Fibroblast of pulmonary artery (primary cell): ENCODE data around the gene ZNF324B.
A peak's percentile ranks its signal among the peaks of the same experiment; 100 is the strongest.

Experiments
- DNase-seq: peaks from one replicate; pipeline ENCODE4 v3.0.0-alpha.2; 2010; ENCODE audit warnings: low read depth
- H3K4me3 ChIP-seq: replicated peaks from 2 replicates; pipeline ENCODE4 v1.5.1; 2011; ENCODE audit warnings: low read depth, mild to moderate bottlenecking, control low read depth, low read length, moderate library complexity
- CTCF ChIP-seq: IDR thresholded peaks from 2 replicates; pipeline ENCODE4 v1.5.1; 2011; ENCODE audit warnings: mild to moderate bottlenecking, control low read depth, low read length, inconsistent platforms; ENCODE audit errors: missing control alignments

Gene ZNF324B

DNA sequence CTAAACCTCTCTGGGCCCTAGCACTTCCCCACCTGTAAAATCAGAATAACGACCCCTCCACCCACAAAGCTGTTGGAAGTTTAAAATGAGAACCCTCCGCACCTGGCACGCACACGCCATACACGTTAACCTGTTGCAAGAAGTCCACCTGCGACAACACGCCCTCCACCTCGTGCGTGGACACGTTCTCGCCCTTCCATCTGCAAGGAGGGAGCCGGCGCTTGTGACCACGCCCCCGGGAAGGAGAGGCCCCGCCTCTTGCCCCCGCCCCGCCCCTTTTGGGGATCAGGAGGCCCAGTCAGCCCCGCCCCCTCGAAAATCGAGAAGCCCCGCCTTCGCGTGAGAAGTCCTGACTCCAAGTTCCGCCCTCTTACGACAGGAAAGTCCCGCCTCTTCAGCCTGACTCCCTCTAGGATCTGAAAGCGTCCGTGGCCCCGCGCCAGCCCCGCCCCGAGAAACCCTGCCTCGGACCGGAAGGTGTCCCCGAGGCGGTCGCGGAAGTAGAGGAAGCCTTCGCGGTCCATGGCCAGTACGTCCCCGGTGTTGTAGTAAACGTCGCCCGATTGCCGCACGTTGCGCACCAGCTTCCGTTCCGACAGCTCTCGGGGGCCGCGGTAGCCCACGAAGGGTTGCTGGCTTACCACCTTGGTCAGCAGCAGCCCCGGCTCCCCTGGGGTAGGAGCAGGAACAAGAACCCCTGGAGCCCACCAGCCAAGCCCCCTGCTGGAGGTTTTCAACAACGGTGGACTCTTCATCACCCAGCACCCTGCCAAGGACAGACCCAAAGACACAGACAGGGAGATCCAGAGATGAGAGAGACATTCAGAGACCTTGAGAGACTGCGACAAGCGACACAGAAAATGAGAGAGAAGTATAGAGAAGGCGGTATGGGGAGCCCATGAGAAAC lies 47.9 kb downstream of the ZNF324B start:
- DNase-seq = peak; percentile 99
- peak; percentile 47 for TF ChIP-seq CTCF
- H3K4me3 ChIP-seq = peak overlapping the region; percentile 75

DNA sequence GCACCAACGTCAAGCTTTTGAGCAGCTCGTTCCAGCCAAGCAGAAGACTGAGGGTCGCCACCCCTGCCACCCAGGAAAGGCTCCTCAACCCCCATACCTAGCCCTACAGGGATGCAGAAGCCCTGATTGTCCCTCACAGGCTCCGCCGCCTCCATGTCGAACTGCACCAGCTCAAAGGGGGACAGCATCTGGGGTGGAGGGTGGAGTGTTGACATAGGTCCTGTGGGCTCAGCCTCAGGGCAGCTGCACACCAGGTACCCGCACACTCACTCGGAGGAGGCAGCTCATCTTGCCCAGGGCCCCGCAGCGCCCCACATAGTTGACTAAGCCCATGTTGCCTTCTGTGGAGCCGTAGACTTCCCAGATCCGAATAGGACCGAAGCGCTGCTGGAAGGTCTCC lies 48.8 kb downstream of the ZNF324B start:
- H3K4me3 ChIP-seq = peak overlapping the region; percentile 75
- no peak for DNase-seq
- TF ChIP-seq CTCF = no peak
